Neural cell (in vitro differentiated cells): Measurements from ENCODE around the gene BCDIN3D. TPM values are rescaled to one million over a fixed set of nuclear protein-coding genes. Genes with fewer than 3 reads are reported as not detected.

Experiments used
- H2AFZ ChIP-seq: fragments of 200-600, 300-800 bp; sonication (generic), shearing (Covaris generic); 2 replicates; pipeline ENCODE4 v1.6.0; 2014; ENCODE audit warnings: low read depth, mild to moderate bottlenecking, antibody characterized with exemption, low read length, moderate library complexity
- H3F3A ChIP-seq: fragments of 200-600 bp; shearing (Covaris generic); 2 replicates; pipeline ENCODE4 v1.6.1; 2016; ENCODE audit warnings: mild to moderate bottlenecking, moderate library complexity, mixed read lengths, antibody characterized with exemption, low read length; ENCODE audit not compliant: insufficient read depth, poor library complexity, severe bottlenecking
- H3K27ac ChIP-seq: fragments of 200-600, 300-800 bp; sonication (generic), shearing (Covaris generic); 2 replicates; pipeline ENCODE4 v1.5.1; 2014; ENCODE audit warnings: mild to moderate bottlenecking, low read length, moderate library complexity
- H3K27me3 ChIP-seq: fragments of 300-800, 200-600 bp; sonication (generic), shearing (Covaris generic); 2 replicates; pipeline ENCODE4 v1.6.0; 2014; ENCODE audit warnings: mild to moderate bottlenecking, low read depth, low read length, moderate library complexity; ENCODE audit not compliant: insufficient read depth
- H3K36me3 ChIP-seq: fragments of 300-800, 200-600 bp; sonication (generic), shearing (Covaris generic); 2 replicates; pipeline ENCODE4 v1.5.1; 2014; ENCODE audit warnings: mild to moderate bottlenecking, antibody characterized with exemption, low read length, moderate library complexity; ENCODE audit not compliant: insufficient read depth
- H3K4me2 ChIP-seq: fragments of 300-800, 200-600 bp; sonication (generic), shearing (Covaris generic); 2 replicates; pipeline ENCODE4 v1.6.0; 2014; ENCODE audit warnings: mild to moderate bottlenecking, low read length
- H3K4me3 ChIP-seq: fragments of 300-800, 200-600 bp; sonication (generic), shearing (Covaris generic); 2 replicates; pipeline ENCODE4 v1.5.1; 2014; ENCODE audit warnings: mild to moderate bottlenecking, low read length, moderate library complexity
- H3K79me2 ChIP-seq: fragments of 200-600 bp; shearing (Covaris generic); replicated peaks from 2 replicates; pipeline ENCODE4 v1.6.0; 2014; ENCODE audit warnings: mild to moderate bottlenecking, low read length, moderate library complexity; ENCODE audit not compliant: insufficient read depth
- H3K9ac ChIP-seq: fragments of 300-800, 200-600 bp; sonication (generic), shearing (Covaris generic); 2 replicates; pipeline ENCODE4 v1.6.1; 2016; ENCODE audit warnings: mild to moderate bottlenecking, low read length, mixed read lengths
- H3K9me2 ChIP-seq: fragments of 200-600 bp; shearing (Covaris generic); 2 replicates; pipeline ENCODE4 v1.6.1; 2016; ENCODE audit warnings: mild to moderate bottlenecking, low read length, mixed read lengths; ENCODE audit not compliant: insufficient read depth
- H3K9me3 ChIP-seq: fragments of 200-600, 300-800 bp; sonication (generic), shearing (Covaris generic); 2 replicates; pipeline ENCODE4 v1.6.1; 2016; ENCODE audit warnings: mild to moderate bottlenecking, mixed run types, low read length, moderate library complexity, mixed read lengths
- H4K20me1 ChIP-seq: fragments of 200-600 bp; shearing (Covaris generic); 2 replicates; pipeline ENCODE4 v1.6.1; 2016; ENCODE audit warnings: mild to moderate bottlenecking, mixed run types; ENCODE audit not compliant: insufficient read depth
- CTCF ChIP-seq: fragments of 450-650 bp; IDR thresholded peaks from 2 replicates; pipeline ENCODE4 v1.5.1; 2014; ENCODE audit warnings: antibody characterized with exemption, mild to moderate bottlenecking, moderate library complexity; ENCODE audit not compliant: poor library complexity, severe bottlenecking
- EP300 ChIP-seq: fragments of 450-650 bp; conservative IDR thresholded peaks from 2 replicates; pipeline ENCODE4 v1.6.1; 2014; ENCODE audit warnings: antibody characterized with exemption, mild to moderate bottlenecking, moderate library complexity; ENCODE audit not compliant: poor library complexity, severe bottlenecking
- EZH2 ChIP-seq: fragments of 200-600, 300-800 bp; shearing (Covaris generic), sonication (generic); IDR thresholded peaks from 2 replicates; pipeline ENCODE4 v1.6.1; 2014; ENCODE audit warnings: antibody characterized with exemption, low read length, borderline replicate concordance, mild to moderate bottlenecking; ENCODE audit not compliant: insufficient read depth, poor library complexity, severe bottlenecking
- MXI1 ChIP-seq: fragments of 450-650 bp; conservative IDR thresholded peaks from 2 replicates; pipeline ENCODE4 v1.6.1; 2014; ENCODE audit warnings: antibody characterized with exemption, mild to moderate bottlenecking; ENCODE audit not compliant: poor library complexity, severe bottlenecking
- POLR2AphosphoS5 ChIP-seq: IDR thresholded peaks from 2 replicates; pipeline ENCODE4 v1.6.1; 2012
- RAD21 ChIP-seq: fragments of 450-650 bp; conservative IDR thresholded peaks from 2 replicates; pipeline ENCODE4 v1.6.1; 2014; ENCODE audit warnings: antibody characterized with exemption, mild to moderate bottlenecking, moderate library complexity
- SMC3 ChIP-seq: fragments of 450-650 bp; conservative IDR thresholded peaks from 2 replicates; pipeline ENCODE4 v1.6.1; 2014; ENCODE audit warnings: antibody characterized with exemption, mild to moderate bottlenecking, moderate library complexity; ENCODE audit not compliant: poor library complexity
- polyA plus RNA-seq: library from polyadenylated mRNA; depleted of rRNA; stranded (reverse); fragments of >200 nt; gene quantifications from 2 replicates; pipeline ENCODE4 v1.2.3, GENCODE V29; 2014

Gene BCDIN3D
- polyA plus RNA-seq, 1 donor from 2014 or later, result 10.0 TPM

GRCh38 chr12:49843411-49843810 lies 505 bp upstream of the BCDIN3D start:
- peak overlapping the region; percentile 96 for H3K4me3 ChIP-seq
- no peak for TF ChIP-seq MXI1
- H3K79me2 ChIP-seq, result peaks cover 5% of the 10 kb centered on the region
- no peaks in the 10 kb centered on the region for H3K9me2 ChIP-seq
- peak overlapping the region; percentile 73 for H3K4me2 ChIP-seq
- H3K9ac ChIP-seq, result peak overlapping the region; percentile 83
- no peaks in the 10 kb centered on the region for H3K36me3 ChIP-seq
- no peaks in the 10 kb centered on the region for H3K9me3 ChIP-seq
- H4K20me1 ChIP-seq, result no peaks in the 10 kb centered on the region
- H3K27ac ChIP-seq, result peak overlapping the region; percentile 85
- H3F3A ChIP-seq, result no peaks in the 10 kb centered on the region
- H3K27me3 ChIP-seq, result no peaks in the 10 kb centered on the region
- peak overlapping the region; percentile 96 for H2AFZ ChIP-seq

- Histone ChIP-seq H3K36me3 (no peaks in the 10 kb centered on the region), H3K9ac (no peak overlapping the region), H3K4me3 (no peak overlapping the region), H3K27me3 (no peaks in the 10 kb centered on the region), H3K79me2 (peaks cover 5% of the 10 kb centered on the region), H3K27ac (no peak overlapping the region), H3F3A (no peaks in the 10 kb centered on the region), H4K20me1 (no peaks in the 10 kb centered on the region), H3K9me2 (no peaks in the 10 kb centered on the region), H3K4me2 (no peak overlapping the region), H2AFZ (no peak overlapping the region), H3K9me3 (no peaks in the 10 kb centered on the region)
- TF ChIP-seq SMC3, result peak; percentile 79
- TF ChIP-seq MXI1, result no peak
- TF ChIP-seq CTCF, result peak; percentile 86
- TF ChIP-seq RAD21, result peak; percentile 87
Observed at GRCh38 chr12:49838973-49839633, 3.8 kb downstream of the BCDIN3D start.

DNA sequence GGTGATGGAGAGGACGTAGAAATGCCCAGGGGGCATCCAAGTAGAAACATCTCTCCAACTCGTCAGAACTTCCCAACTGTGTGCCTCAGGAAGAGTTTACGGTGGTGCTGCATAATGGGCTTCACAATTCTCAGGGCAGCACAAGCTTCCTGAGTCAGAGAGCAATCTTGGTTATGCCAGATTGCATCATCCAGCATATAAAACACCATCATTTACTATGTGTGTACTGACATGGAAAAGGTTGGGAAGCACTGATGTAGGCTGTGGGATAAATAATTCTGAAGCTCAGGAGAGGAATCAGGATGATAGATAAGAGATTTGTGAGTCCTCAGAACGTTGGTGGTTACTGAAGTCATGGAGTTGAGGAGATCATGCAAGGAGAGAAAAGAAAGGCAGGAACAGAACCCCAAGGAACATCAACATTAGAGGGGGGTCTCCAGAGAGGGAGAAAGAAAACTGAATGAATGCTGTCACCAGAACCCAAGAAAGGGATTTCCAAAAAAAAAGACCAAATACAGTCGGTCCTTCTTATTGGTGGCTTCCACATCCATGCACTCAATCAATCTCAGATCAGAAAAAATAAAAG lies 10.0 kb downstream of the BCDIN3D start:
- Histone ChIP-seq H3K9me3 (no peaks in the 10 kb centered on the region), H2AFZ (no peak overlapping the region), H3K36me3 (no peaks in the 10 kb centered on the region), H3K9ac (no peak overlapping the region), H3K27me3 (no peaks in the 10 kb centered on the region), H3F3A (no peaks in the 10 kb centered on the region), H3K4me2 (no peak overlapping the region), H3K4me3 (no peak overlapping the region), H3K9me2 (no peaks in the 10 kb centered on the region), H4K20me1 (no peaks in the 10 kb centered on the region), H3K79me2 (no peaks in the 10 kb centered on the region), H3K27ac (no peak overlapping the region)
- no peak for TF ChIP-seq EZH2
- TF ChIP-seq POLR2AphosphoS5, result no peak
- TF ChIP-seq CTCF, result no peak
- no peak for TF ChIP-seq EP300
- TF ChIP-seq RAD21, result no peak
